NCI-H146 (cell line): ENCODE data around the gene IRF9.
A peak's percentile ranks its signal among the peaks of the same experiment; 100 is the strongest.

Experiments used
- DNase-seq: peaks from one replicate; lab custom pipeline; 2025; lab: John Stamatoyannopoulos, UW

Gene IRF9

GRCh38 chr14:24131549-24131966 lies 29.5 kb upstream of the IRF9 start:
- no peak for DNase-seq

GRCh38 chr14:24132061-24132685 lies 28.9 kb upstream of the IRF9 start:
- DNase-seq: peak; percentile 82

GRCh38 chr14:24132976-24133375 lies 28.1 kb upstream of the IRF9 start:
- DNase-seq: no peak

- DNase-seq: no peak
These were observed 27.3 kb upstream of the IRF9 start for GRCh38 chr14:24133735-24134134.

- no peak for DNase-seq
These were observed 25.6 kb upstream of the IRF9 start for GRCh38 chr14:24135584-24135833.

- peak; percentile 92 for DNase-seq
These were observed 25.0 kb upstream of the IRF9 start, which contains the start of gene PSME1 for GRCh38 chr14:24135834-24136683. Gene PSME1 (plus strand): TSS chr14:24136194. CDS start chr14:24136263, 69 bp downstream.

- DNase-seq: no peak
These were observed 24.2 kb upstream of the IRF9 start for GRCh38 chr14:24136684-24137528.

GRCh38 chr14:24137529-24138395 lies 23.3 kb upstream of the IRF9 start:
- DNase-seq: no peak

- DNase-seq: no peak
These were observed 22.4 kb upstream of the IRF9 start for GRCh38 chr14:24138396-24139271.

- no peak for DNase-seq
These were observed 21.7 kb upstream of the IRF9 start for GRCh38 chr14:24139272-24139934.

- peak; percentile 100 for DNase-seq
These were observed 19.8 kb upstream of the IRF9 start, which contains the start of gene EMC9 for GRCh38 chr14:24141097-24141880. Gene EMC9 (minus strand): TSS chr14:24141591. CDS start chr14:24141304, 287 bp downstream.

GRCh38 chr14:24143511-24143910 lies 17.6 kb upstream of the IRF9 start:
- DNase-seq: no peak

- no peak for DNase-seq
These were observed 16.6 kb upstream of the IRF9 start for GRCh38 chr14:24144451-24144850.

GRCh38 chr14:24145219-24145618 lies 15.8 kb upstream of the IRF9 start:
- DNase-seq: no peak

GRCh38 chr14:24145690-24146452 lies 15.2 kb upstream of the IRF9 start:
- DNase-seq: peak; percentile 46

- peak; percentile 99 for DNase-seq
These were observed 14.6 kb upstream of the IRF9 start, which contains the start of gene PSME2 for GRCh38 chr14:24146453-24146977. Gene PSME2 (minus strand): TSS chr14:24146610. CDS start chr14:24146581, 29 bp downstream.

- peak; percentile 99 for DNase-seq
These were observed 13.9 kb upstream of the IRF9 start, which contains the start of gene RNF31 for GRCh38 chr14:24146978-24147760. Gene RNF31 (plus strand): TSS chr14:24147498. CDS start chr14:24147699, 201 bp downstream.
